Measurements from ENCODE around the gene MYEOV. TPM values are rescaled to one million over a fixed set of nuclear protein-coding genes. Genes with fewer than 3 reads are reported as not detected.

Gene MYEOV
- total and polyA plus RNA-seq, 9 of the 15 experiments (the other 6 are each of a cell fraction or from before 2014, with no cell fraction given): 10.2 to 133 (median 32.2) TPM

DNA sequence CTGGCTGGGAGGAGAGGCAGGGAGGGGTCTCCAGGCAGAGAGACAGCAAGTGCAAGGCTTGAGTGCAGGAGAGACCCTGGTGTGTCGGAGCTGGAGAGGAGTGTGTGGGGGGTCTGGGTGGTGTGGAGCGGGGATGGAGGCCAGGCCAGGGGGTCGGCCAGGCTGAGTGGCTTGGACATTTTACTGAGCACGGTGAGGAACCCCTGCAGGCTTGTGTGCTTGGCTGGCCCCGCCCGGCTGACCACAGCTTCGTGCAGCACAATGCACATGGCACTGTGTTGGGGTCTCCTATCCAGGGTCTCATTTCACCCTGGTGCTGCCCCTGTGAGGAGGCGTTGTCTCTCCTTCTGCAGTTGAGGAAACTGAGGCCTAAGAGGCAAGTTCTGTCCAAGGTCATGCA, 5.6 kb downstream of the MYEOV start (continued):
- TF ChIP-seq, protein P1, sequence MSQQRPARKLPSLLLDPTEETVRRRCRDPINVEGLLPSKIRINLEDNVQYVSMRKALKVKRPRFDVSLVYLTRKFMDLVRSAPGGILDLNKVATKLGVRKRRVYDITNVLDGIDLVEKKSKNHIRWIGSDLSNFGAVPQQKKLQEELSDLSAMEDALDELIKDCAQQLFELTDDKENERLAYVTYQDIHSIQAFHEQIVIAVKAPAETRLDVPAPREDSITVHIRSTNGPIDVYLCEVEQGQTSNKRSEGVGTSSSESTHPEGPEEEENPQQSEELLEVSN (IDR thresholded peaks at IDR 0.05; ENCODE audit: borderline replicate concordance in 1 of 2, extremely low read depth in 1 of 2, insufficient read depth in 1 of 2, insufficient read length in 1 of 2, low read depth in 1 of 2, low read length in 1 of 2, poor library complexity in 1 of 2, severe bottlenecking in 1 of 2): peak in 1 of 2 experiments; percentile 18
- no peak for TF ChIP-seq ZKSCAN1 (IDR thresholded peaks at IDR 0.05; ENCODE audit: low read depth, low read length)
- no peak for TF ChIP-seq ZNF707 (CRISPR knock-in tag; conservative IDR thresholded peaks at IDR 0.05)

DNA sequence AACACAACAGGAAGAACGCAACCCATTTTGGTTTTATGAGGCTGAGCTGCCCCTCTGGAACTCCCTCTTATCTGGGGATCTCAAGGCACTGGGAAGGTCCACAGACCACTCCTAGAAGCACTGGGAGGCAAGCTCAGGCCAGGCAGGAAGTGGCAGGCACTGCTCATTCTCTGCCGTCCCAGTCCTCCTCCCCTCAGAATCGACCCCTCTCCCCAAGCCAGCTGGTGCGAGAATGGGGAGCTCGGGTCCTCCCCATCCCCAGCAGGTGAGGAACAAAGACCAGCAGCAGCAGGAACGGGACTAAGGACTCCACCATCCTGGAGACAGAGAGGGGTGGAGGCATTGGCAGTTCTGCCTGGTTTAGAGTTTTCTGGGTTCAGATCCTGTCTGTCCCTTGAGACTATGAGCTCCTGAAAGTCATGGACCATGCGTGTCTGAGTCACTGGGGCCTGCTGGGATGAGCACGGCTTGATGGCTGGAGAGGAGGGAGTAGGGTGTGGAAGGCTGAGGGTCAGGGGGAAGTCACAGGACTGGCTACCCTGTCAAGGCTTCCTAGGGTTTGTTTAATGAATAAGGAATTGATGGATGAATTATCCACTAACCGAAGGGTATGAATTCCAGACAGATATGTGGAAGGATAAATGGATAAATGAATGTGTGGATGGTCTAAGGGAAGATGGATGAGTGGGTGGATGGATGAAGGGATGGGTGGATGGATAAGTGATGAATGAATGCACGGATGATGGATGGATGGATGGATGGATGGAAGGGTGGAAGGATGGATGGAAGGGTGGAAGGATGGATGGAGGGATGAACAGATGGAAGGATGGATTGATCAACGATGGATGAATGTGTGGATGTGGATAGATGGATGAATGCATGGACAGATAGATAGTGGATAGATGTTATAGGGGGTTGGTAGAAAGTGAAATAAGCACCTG, 6.4 kb downstream of the MYEOV start:
- WGBS (ENCODE audit: insufficient coverage, low coverage, missing lambda C conversion rate): 37% methylated on average over 11 of the region's 11 CpGs
- peaks cover 88% of the 10 kb centered on the region for H3K79me2 ChIP-seq (ENCODE audit: control insufficient read depth, insufficient read depth, low read length)
- DNase-seq (ENCODE audit: extremely low read depth in 1 of 4, low spot score in 3 of 4) (peak in 3 of 4 experiments; percentile 39 to 52 (median 42)), ATAC-seq (no peak), FAIRE-seq (no peak)
- H3K27me3 ChIP-seq (ENCODE audit: control insufficient read depth in 2 of 2, insufficient read depth in 2 of 2, low read length in 2 of 2): no peaks in the 10 kb centered on the region
- H2AFZ ChIP-seq (ENCODE audit: low read depth, low read length): 0 out of 2 replicates have a peak overlapping the region, but pooled peaks have one; percentile 52
- ChIA-PET POLR2A (interaction anchor here (0.6 to 1.3 kb wide), 3 partner anchors 9 to 617 kb away, joined by 3 to 5 read pairs (median 5); no protein-coding TSS in a partner anchor), CTCF (ENCODE audit: low intra/inter-chr PET ratio) (no interaction called here)
- in situ Hi-C loops (cut with MboI): no loop called here
- no peak overlapping the region for H3K4me3 ChIP-seq
- H3K9me3 ChIP-seq (replicated peaks; ENCODE audit: control insufficient read depth, insufficient read depth, low read depth, low read length): no peaks in the 10 kb centered on the region
- peak overlapping the region; percentile 36 to 88; a peak in 3 of 4 replicates for H3K9ac ChIP-seq (ENCODE audit: insufficient read depth in 1 of 2, low read depth in 2 of 2, low read length in 2 of 2)
- H3K27ac ChIP-seq (ENCODE audit: extremely low read depth, low read depth, low read length): peak overlapping the region; percentile 69
- no TSS peak for BruUV-seq (replicated peaks)
- no peaks in the 10 kb centered on the region for H4K20me1 ChIP-seq (replicated peaks; ENCODE audit: control insufficient read depth, insufficient read depth, low read length)
- peaks cover 3% of the 10 kb centered on the region for H3K9me1 ChIP-seq (ENCODE audit: control insufficient read depth, insufficient read depth, low read length)
- H3K4me1 ChIP-seq (replicated peaks in 1 of 2; ENCODE audit: control insufficient read depth in 2 of 2, insufficient read depth in 2 of 2, low read length in 2 of 2): peaks cover 69 to 70% of the 10 kb centered on the region in 2 experiments
- intact Hi-C loops (cut with micrococcal nuclease): no loop called here
- H3K4me2 ChIP-seq (ENCODE audit: insufficient read depth, low read length): peak overlapping the region; percentile 35
- peaks cover 15% of the 10 kb centered on the region for H3K36me3 ChIP-seq (ENCODE audit: control insufficient read depth, insufficient read depth, low read length)
- TF ChIP-seq ZNF239 (CRISPR knock-in tag; IDR thresholded peaks at IDR 0.05): peak; percentile 96
- TF ChIP-seq, protein P2, sequence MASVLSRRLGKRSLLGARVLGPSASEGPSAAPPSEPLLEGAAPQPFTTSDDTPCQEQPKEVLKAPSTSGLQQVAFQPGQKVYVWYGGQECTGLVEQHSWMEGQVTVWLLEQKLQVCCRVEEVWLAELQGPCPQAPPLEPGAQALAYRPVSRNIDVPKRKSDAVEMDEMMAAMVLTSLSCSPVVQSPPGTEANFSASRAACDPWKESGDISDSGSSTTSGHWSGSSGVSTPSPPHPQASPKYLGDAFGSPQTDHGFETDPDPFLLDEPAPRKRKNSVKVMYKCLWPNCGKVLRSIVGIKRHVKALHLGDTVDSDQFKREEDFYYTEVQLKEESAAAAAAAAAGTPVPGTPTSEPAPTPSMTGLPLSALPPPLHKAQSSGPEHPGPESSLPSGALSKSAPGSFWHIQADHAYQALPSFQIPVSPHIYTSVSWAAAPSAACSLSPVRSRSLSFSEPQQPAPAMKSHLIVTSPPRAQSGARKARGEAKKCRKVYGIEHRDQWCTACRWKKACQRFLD (CRISPR knock-in tag; IDR thresholded peaks at IDR 0.05): 0 out of 2 replicates have a peak, but pooled peaks have one; percentile 31
- TF ChIP-seq EGR1 (conservative IDR thresholded peaks at IDR 0.05): peak; percentile 66
- TF ChIP-seq GATA2 (CRISPR knock-in tag; IDR thresholded peaks at IDR 0.05): peak; percentile 72
- TF ChIP-seq, protein P3, sequence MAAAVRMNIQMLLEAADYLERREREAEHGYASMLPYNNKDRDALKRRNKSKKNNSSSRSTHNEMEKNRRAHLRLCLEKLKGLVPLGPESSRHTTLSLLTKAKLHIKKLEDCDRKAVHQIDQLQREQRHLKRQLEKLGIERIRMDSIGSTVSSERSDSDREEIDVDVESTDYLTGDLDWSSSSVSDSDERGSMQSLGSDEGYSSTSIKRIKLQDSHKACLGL (CRISPR knock-in tag; IDR thresholded peaks at IDR 0.05; ENCODE audit: borderline replicate concordance, poor library complexity, severe bottlenecking): no peak
- 0 out of 4 replicates have a peak, but pooled peaks of 1 of the 2 experiments have one; percentile 40 for TF ChIP-seq CSDE1 (IDR thresholded peaks at IDR 0.05)
- TF ChIP-seq, protein P4, sequence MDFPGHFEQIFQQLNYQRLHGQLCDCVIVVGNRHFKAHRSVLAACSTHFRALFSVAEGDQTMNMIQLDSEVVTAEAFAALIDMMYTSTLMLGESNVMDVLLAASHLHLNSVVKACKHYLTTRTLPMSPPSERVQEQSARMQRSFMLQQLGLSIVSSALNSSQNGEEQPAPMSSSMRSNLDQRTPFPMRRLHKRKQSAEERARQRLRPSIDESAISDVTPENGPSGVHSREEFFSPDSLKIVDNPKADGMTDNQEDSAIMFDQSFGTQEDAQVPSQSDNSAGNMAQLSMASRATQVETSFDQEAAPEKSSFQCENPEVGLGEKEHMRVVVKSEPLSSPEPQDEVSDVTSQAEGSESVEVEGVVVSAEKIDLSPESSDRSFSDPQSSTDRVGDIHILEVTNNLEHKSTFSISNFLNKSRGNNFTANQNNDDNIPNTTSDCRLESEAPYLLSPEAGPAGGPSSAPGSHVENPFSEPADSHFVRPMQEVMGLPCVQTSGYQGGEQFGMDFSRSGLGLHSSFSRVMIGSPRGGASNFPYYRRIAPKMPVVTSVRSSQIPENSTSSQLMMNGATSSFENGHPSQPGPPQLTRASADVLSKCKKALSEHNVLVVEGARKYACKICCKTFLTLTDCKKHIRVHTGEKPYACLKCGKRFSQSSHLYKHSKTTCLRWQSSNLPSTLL (IDR thresholded peaks at IDR 0.05): 0 out of 2 replicates have a peak, but pooled peaks have one; percentile 41
- TF ChIP-seq POLR2H (tag; IDR thresholded peaks at IDR 0.05; ENCODE audit: low read depth): no peak
- TF ChIP-seq MEIS2 (IDR thresholded peaks at IDR 0.05; ENCODE audit: partially characterized antibody): no peak

Measured in K562 (cell line).